ENCODE data around the gene KRT73.
"Not testable (repeated sequence)": the region's sequence is repeated elsewhere in the genome, so short reads cannot be mapped to it uniquely, and the experiment has no call there.

Gene KRT73

GRCh38 chr12:52594237-52594636, 24.1 kb downstream of the KRT73 start:
- not testable (repeated sequence) for DNase-seq

GRCh38 chr12:52591521-52591920, 26.8 kb downstream of the KRT73 start:
- DNase-seq = no peak

GRCh38 chr12:52590021-52590420, 28.3 kb downstream of the KRT73 start:
- no peak for DNase-seq

- DNase-seq = no peak
These were observed 30.8 kb downstream of the KRT73 start for GRCh38 chr12:52587563-52587962.

GRCh38 chr12:52585946-52586345, 32.4 kb downstream of the KRT73 start:
- no peak for DNase-seq

GRCh38 chr12:52585066-52585465, 33.3 kb downstream of the KRT73 start:
- no peak for DNase-seq

- DNase-seq = no peak
These were observed 34.1 kb downstream of the KRT73 start for GRCh38 chr12:52584156-52584682.

GRCh38 chr12:52582971-52583456, 35.3 kb downstream of the KRT73 start:
- peak; percentile 50 for DNase-seq

- DNase-seq = no peak
These were observed 35.9 kb downstream of the KRT73 start for GRCh38 chr12:52582486-52582885.

- peak; percentile 8 for DNase-seq
These were observed 36.9 kb downstream of the KRT73 start for GRCh38 chr12:52581481-52581880.

- no peak for DNase-seq
These were observed 37.3 kb downstream of the KRT73 start for GRCh38 chr12:52581066-52581465.

- no peak for DNase-seq
These were observed 37.9 kb downstream of the KRT73 start for GRCh38 chr12:52580496-52580895.

GRCh38 chr12:52579468-52580465, 38.6 kb downstream of the KRT73 start:
- DNase-seq = no peak

- no peak for DNase-seq
These were observed 39.9 kb downstream of the KRT73 start for GRCh38 chr12:52578469-52578868.

- no peak for DNase-seq
These were observed 41.0 kb downstream of the KRT73 start for GRCh38 chr12:52577316-52577715.

- no peak for DNase-seq
These were observed 42.4 kb downstream of the KRT73 start for GRCh38 chr12:52575948-52576347.

GRCh38 chr12:52575256-52575655, 43.1 kb downstream of the KRT73 start:
- no peak for DNase-seq

GRCh38 chr12:52573743-52574142, 44.6 kb downstream of the KRT73 start, which contains the start of gene KRT74:
Gene KRT74 (minus strand): TSS chr12:52573843. CDS start chr12:52573777, 66 bp downstream.
- no peak for DNase-seq

- no peak for DNase-seq
These were observed 45.1 kb downstream of the KRT73 start for GRCh38 chr12:52573306-52573705.

GRCh38 chr12:52570511-52570910, 47.8 kb downstream of the KRT73 start:
- DNase-seq = no peak

- DNase-seq = no peak
These were observed 50.2 kb downstream of the KRT73 start for GRCh38 chr12:52568111-52568510.

GRCh38 chr12:52566847-52567291, 51.5 kb downstream of the KRT73 start:
- DNase-seq = no peak

- no peak for DNase-seq
These were observed 53.8 kb downstream of the KRT73 start for GRCh38 chr12:52564582-52564981.

- no peak for DNase-seq
These were observed 56.4 kb downstream of the KRT73 start for GRCh38 chr12:52561880-52562449.
